PC-3 (cell line): ENCODE data around the gene CCR5AS.
"Not testable (repeated sequence)": the region's sequence is repeated elsewhere in the genome, so short reads cannot be mapped to it uniquely, and the experiment has no call there.

ENCODE experiments used
- ATAC-seq: fragments of 200-7000 bp; cut with Tn5 transposase; 2 replicates; pipeline ENCODE4 v1.9.1; 2020; ENCODE audit warnings: mild to moderate bottlenecking, moderate library complexity
- BruUV-seq: library from RNA; stranded (reverse); fragments of 400-500 nt; replicated peaks from 2 replicates; lab custom pipeline; 2021; lab: Mats Ljungman, UMichigan
- CTCF ChIA-PET: fragments of 300-600 bp; sonication (Branson Sonifier 250); formaldehyde crosslinking; loops from one replicate; lab custom pipeline; 2022; ENCODE audit warnings: antibody characterized with exemption; lab: Charles Lee
- POLR2A ChIA-PET: fragments of 300-600 bp; sonication (Branson Sonifier 250); formaldehyde crosslinking; loops from one replicate; lab custom pipeline; 2022; ENCODE audit warnings: antibody characterized with exemption; ENCODE audit not compliant: unreplicated experiment; lab: Charles Lee
- DNase-seq: peaks from one replicate; pipeline ENCODE4 v3.0.0-alpha.2; 2015
- H2AFZ ChIP-seq: fragments of 300-600 bp; sonication (generic); 2 replicates; pipeline ENCODE4 v1.6.0; 2016; ENCODE audit warnings: antibody characterized with exemption, low read length
- H3F3A ChIP-seq: fragments of 300-600 bp; sonication (generic); one replicate; pipeline ENCODE4 v1.6.0; 2017; ENCODE audit warnings: antibody characterized with exemption, low read length, control low read depth, mild to moderate bottlenecking; ENCODE audit not compliant: unreplicated experiment
- H3K27ac ChIP-seq: fragments of 300-600 bp; sonication (generic); 2 replicates; pipeline ENCODE4 v1.5.1; 2016; ENCODE audit warnings: mild to moderate bottlenecking, low read length
- H3K27me3 ChIP-seq: fragments of 300-600 bp; sonication (generic); 2 replicates; pipeline ENCODE4 v1.6.1; 2016; ENCODE audit warnings: low read length, mixed read lengths
- H3K36me3 ChIP-seq: fragments of 300-600 bp; sonication (generic); 2 replicates; pipeline ENCODE4 v1.6.1; 2016; ENCODE audit warnings: low read depth, mixed run types, low read length, mixed read lengths
- H3K4me1 ChIP-seq: fragments of 300-600 bp; sonication (generic); 2 replicates; pipeline ENCODE4 v1.5.1; 2016; ENCODE audit warnings: low read length; ENCODE audit not compliant: insufficient read depth
- H3K4me2 ChIP-seq: fragments of 300-600 bp; sonication (generic); 2 replicates; pipeline ENCODE4 v1.6.0; 2016; ENCODE audit warnings: low read length
- H3K4me3 ChIP-seq: fragments of 300-600 bp; sonication (generic); 2 replicates; pipeline ENCODE4 v1.5.1; 2016; ENCODE audit warnings: mild to moderate bottlenecking, low read length, mixed read lengths
- H3K79me2 ChIP-seq: fragments of 300-600 bp; sonication (generic); 2 replicates; pipeline ENCODE4 v1.6.1; 2017; ENCODE audit warnings: low read length, mixed read lengths
- H3K9ac ChIP-seq: fragments of 300-600 bp; sonication (generic); 2 replicates; pipeline ENCODE4 v1.6.0; 2016; ENCODE audit warnings: mild to moderate bottlenecking, low read length
- H3K9me2 ChIP-seq: fragments of 300-600 bp; sonication (generic); replicated peaks from 2 replicates; pipeline ENCODE4 v1.6.1; 2016; ENCODE audit warnings: mixed run types, low read length, mixed read lengths
- H3K9me3 ChIP-seq: fragments of 300-600 bp; sonication (generic); 2 replicates; pipeline ENCODE4 v1.6.1; 2016; ENCODE audit warnings: low read length, mixed read lengths
- H4K20me1 ChIP-seq: fragments of 300-600 bp; sonication (generic); 2 replicates; pipeline ENCODE4 v1.6.1; 2016; ENCODE audit warnings: low read length, mixed read lengths
- CTCF ChIP-seq: fragments of 300-600 bp; sonication (generic); conservative IDR thresholded peaks from 2 replicates; pipeline ENCODE4 v1.5.1; 2017; ENCODE audit warnings: antibody characterized with exemption, low read depth, mild to moderate bottlenecking, low read length
- EZH2 ChIP-seq: fragments of 300-600 bp; sonication (generic); IDR thresholded peaks from one replicate; pipeline ENCODE4 v1.6.1; 2017; ENCODE audit warnings: antibody characterized with exemption, mild to moderate bottlenecking, low read length; ENCODE audit not compliant: unreplicated experiment
- EZH2phosphoT487 ChIP-seq: fragments of 300-600 bp; sonication (generic); IDR thresholded peaks from 2 replicates; pipeline ENCODE4 v1.6.1; 2018; ENCODE audit warnings: mild to moderate bottlenecking, antibody characterized with exemption, low read length, borderline replicate concordance
- intact Hi-C: fragments of 100-400 bp; cut with micrococcal nuclease; formaldehyde crosslinking; loops from 2 replicates; pipeline ENCODE4 v1.9.0; 2023

Gene CCR5AS

GRCh38 chr3:46430879-46431278 is 24.0 kb upstream of the CCR5AS start:
- H3K36me3 ChIP-seq, ATAC-seq, H3F3A ChIP-seq, H3K9me3 ChIP-seq, H3K27me3 ChIP-seq, H4K20me1 ChIP-seq, intact Hi-C loops, H3K9ac ChIP-seq, H2AFZ ChIP-seq, DNase-seq, H3K9me2 ChIP-seq, H3K27ac ChIP-seq, H3K4me3 ChIP-seq, POLR2A ChIA-PET, H3K79me2 ChIP-seq, BruUV-seq, H3K4me2 ChIP-seq: not testable (repeated sequence)
- CTCF ChIA-PET = interaction anchor here (0.6 kb wide), 1 partner anchor 44 kb away, joined by 5 read pairs; no protein-coding TSS in a partner anchor
- H3K4me1 ChIP-seq = peaks cover 39% of the 10 kb centered on the region

GRCh38 chr3:46429671-46430070 is 22.8 kb upstream of the CCR5AS start:
- Histone ChIP-seq H3K27ac (peak overlapping the region; percentile 65), H2AFZ (peak overlapping the region; percentile 11)

GRCh38 chr3:46429250-46429649 is 22.4 kb upstream of the CCR5AS start:
- POLR2A ChIA-PET = interaction anchor here (0.6 kb wide), 1 partner anchor 131 kb away, joined by 5 read pairs; no protein-coding TSS in a partner anchor
- BruUV-seq = TSS peak; percentile 96
- Histone ChIP-seq H3K4me1 (peaks cover 44% of the 10 kb centered on the region), H3K27me3 (no peaks in the 10 kb centered on the region), H3K79me2 (no peaks in the 10 kb centered on the region), H3K4me3 (no peak overlapping the region), H3F3A (no peaks in the 10 kb centered on the region), H3K4me2 (peak overlapping the region; percentile 16; the same call in 1 of the 2 replicates), H3K9ac (no peak overlapping the region), H3K27ac (peak overlapping the region; percentile 65), H3K9me3 (0 out of 2 replicates have a peak, but pooled peaks cover 6% of the 10 kb centered on the region), H3K36me3 (no peaks in the 10 kb centered on the region), H3K9me2 (no peaks in the 10 kb centered on the region), H2AFZ (peak overlapping the region; percentile 11), H4K20me1 (no peaks in the 10 kb centered on the region)
- DNase-seq = peak; percentile 21
- peak; percentile 5; the same call in 1 of the 2 replicates for ATAC-seq
- intact Hi-C loops = loop anchor here (2.0 to 5.0 kb wide), 4 partner anchors 48 to 212 kb away; no protein-coding TSS in a partner anchor
- TF ChIP-seq EZH2 (no peak), CTCF (no peak)
- CTCF ChIA-PET = interaction anchor here (0.6 to 1.3 kb wide), 2 partner anchors 18 to 129 kb away, joined by 3 to 5 read pairs; no protein-coding TSS in a partner anchor

More at GRCh38 chr3:46429671-46430070, 22.8 kb upstream of the CCR5AS start:
- TF ChIP-seq EZH2phosphoT487 (no peak), CTCF (no peak), EZH2 (no peak)
- POLR2A ChIA-PET = interaction anchor here (0.6 kb wide), 1 partner anchor 131 kb away, joined by 5 read pairs; no protein-coding TSS in a partner anchor
- Histone ChIP-seq H4K20me1 (no peaks in the 10 kb centered on the region), H3K4me1 (peaks cover 44% of the 10 kb centered on the region), H3K27me3 (no peaks in the 10 kb centered on the region), H3K36me3 (no peaks in the 10 kb centered on the region), H3K4me2 (peak overlapping the region; percentile 16; the same call in 1 of the 2 replicates), H3K4me3 (no peak overlapping the region), H3F3A (no peaks in the 10 kb centered on the region), H3K9me3 (0 out of 2 replicates have a peak, but pooled peaks cover 6% of the 10 kb centered on the region), H3K9me2 (no peaks in the 10 kb centered on the region), H3K79me2 (no peaks in the 10 kb centered on the region), H3K9ac (no peak overlapping the region)
- ATAC-seq (peak; percentile 79), DNase-seq (peak; percentile 84)
- BruUV-seq = no TSS peak
- CTCF ChIA-PET = interaction anchor here (1.3 kb wide), 1 partner anchor 129 kb away, joined by 5 read pairs; no protein-coding TSS in a partner anchor
- intact Hi-C loops = loop anchor here (2.0 to 5.0 kb wide), 4 partner anchors 49 to 212 kb away; no protein-coding TSS in a partner anchor
